HG03469 (cell line): ENCODE measurements around the gene PYM1.
"Not testable (repeated sequence)": the region's sequence is repeated elsewhere in the genome, so short reads cannot be mapped to it uniquely, and the experiment has no call there.

Experiments
- ATAC-seq: cut with Tn5 transposase; IDR thresholded peaks from one replicate; pipeline ENCODE4 v1.9.1; 2021; ENCODE audit warnings: mild to moderate bottlenecking, moderate library complexity, moderate number of reproducible peaks; ENCODE audit not compliant: unreplicated experiment

Gene PYM1

GRCh38 chr12:55940065-55940732, 12.5 kb upstream of the PYM1 start:
- peak; percentile 82 for ATAC-seq

- no peak for ATAC-seq
Observed at GRCh38 chr12:55938826-55939501, 11.3 kb upstream of the PYM1 start.

GRCh38 chr12:55937981-55938380, 10.3 kb upstream of the PYM1 start:
- no peak for ATAC-seq

GRCh38 chr12:55935738-55936151, 8.1 kb upstream of the PYM1 start:
- no peak for ATAC-seq

- ATAC-seq, result no peak
Observed at GRCh38 chr12:55934773-55935172, 7.1 kb upstream of the PYM1 start.

GRCh38 chr12:55933799-55934742, 6.4 kb upstream of the PYM1 start:
- no peak for ATAC-seq

- ATAC-seq, result no peak
Observed at GRCh38 chr12:55933169-55933798, 5.6 kb upstream of the PYM1 start.

GRCh38 chr12:55932551-55932910, 4.8 kb upstream of the PYM1 start:
- no peak for ATAC-seq

- ATAC-seq, result no peak
Observed at GRCh38 chr12:55931780-55932550, 4.3 kb upstream of the PYM1 start.

- no peak for ATAC-seq
Observed at GRCh38 chr12:55931317-55931779, 3.7 kb upstream of the PYM1 start.

- no peak for ATAC-seq
Observed at GRCh38 chr12:55930771-55931316, 3.1 kb upstream of the PYM1 start, which contains the start of gene DGKA. TSS of gene DGKA (plus strand) at chr12:55931162. CDS start at chr12:55936504, 5,342 bp downstream.

- ATAC-seq, result peak; percentile 26
Observed at GRCh38 chr12:55929306-55929791, 1.7 kb upstream of the PYM1 start.

- ATAC-seq, result peak; percentile 28
Observed at GRCh38 chr12:55926738-55927587, 731 bp downstream of the PYM1 start.

GRCh38 chr12:55925870-55926737, 1.6 kb downstream of the PYM1 start:
- no peak for ATAC-seq

- ATAC-seq, result no peak
Observed at GRCh38 chr12:55925371-55925770, 2.3 kb downstream of the PYM1 start.

GRCh38 chr12:55923648-55924047, 4.0 kb downstream of the PYM1 start:
- not testable (repeated sequence) for ATAC-seq

- no peak for ATAC-seq
Observed at GRCh38 chr12:55922126-55922525, 5.6 kb downstream of the PYM1 start.

- ATAC-seq, result not testable (repeated sequence)
Observed at GRCh38 chr12:55919032-55919431, 8.7 kb downstream of the PYM1 start.
